ENCODE measurements around the gene PSME3. TPM values are rescaled to one million over a fixed set of nuclear protein-coding genes. Genes with fewer than 3 reads are reported as not detected.
A peak's percentile ranks its signal among the peaks of the same experiment; 100 is the strongest.

PSME3 gene
- polyA plus RNA-seq (2013, experiment 1 of 2; ENCODE audit: insufficient read length), result 136 TPM
- polyA plus RNA-seq (2013, experiment 2 of 2; ENCODE audit: insufficient read length), result 77.3 TPM

- peak; percentile 88 for DNase-seq
Measured at GRCh38 chr17:42832934-42833766, at the start of gene PSME3. Gene PSME3, plus strand, starts transcription at chr17:42833397. Its CDS starts 235 bp downstream, at chr17:42833632.

GRCh38 chr17:42783791-42784138, 49.4 kb upstream of the PSME3 start:
- DNase-seq, result no peak

- DNase-seq, result no peak
Measured at GRCh38 chr17:42784409-42784808, 48.8 kb upstream of the PSME3 start.

GRCh38 chr17:42784811-42785592, 48.2 kb upstream of the PSME3 start:
- DNase-seq, result no peak

GRCh38 chr17:42787266-42787665, 45.9 kb upstream of the PSME3 start:
- DNase-seq, result no peak

- no peak for DNase-seq
Measured at GRCh38 chr17:42791948-42792347, 41.2 kb upstream of the PSME3 start.

GRCh38 chr17:42792545-42792944, 40.7 kb upstream of the PSME3 start:
- no peak for DNase-seq

- DNase-seq, result no peak
Measured at GRCh38 chr17:42795061-42795460, 38.1 kb upstream of the PSME3 start.

GRCh38 chr17:42795465-42795864, 37.7 kb upstream of the PSME3 start:
- no peak for DNase-seq

GRCh38 chr17:42796066-42796758, 37.0 kb upstream of the PSME3 start:
- DNase-seq, result no peak

GRCh38 chr17:42797067-42798007, 35.9 kb upstream of the PSME3 start:
- no peak for DNase-seq

GRCh38 chr17:42798011-42798382, 35.2 kb upstream of the PSME3 start:
- DNase-seq, result no peak

GRCh38 chr17:42798383-42799380, 34.5 kb upstream of the PSME3 start, which contains the start of the genes CNTD1 and COA3:
Gene CNTD1, plus strand, starts transcription at chr17:42798861. Its CDS starts 207 bp downstream, at chr17:42799068.
Gene COA3, minus strand, starts transcription at chr17:42798704. Its CDS starts 23 bp downstream, at chr17:42798681.
- peak; percentile 90 for DNase-seq

- no peak for DNase-seq
Measured at GRCh38 chr17:42803074-42803883, 29.9 kb upstream of the PSME3 start.

GRCh38 chr17:42804918-42805367, 28.3 kb upstream of the PSME3 start:
- no peak for DNase-seq

- DNase-seq, result no peak
Measured at GRCh38 chr17:42806249-42806648, 26.9 kb upstream of the PSME3 start.

GRCh38 chr17:42809250-42809649, 23.9 kb upstream of the PSME3 start:
- DNase-seq, result no peak

- DNase-seq, result peak; percentile 16
Measured at GRCh38 chr17:42814633-42815399, 18.4 kb upstream of the PSME3 start.

- DNase-seq, result peak; percentile 14
Measured at GRCh38 chr17:42817866-42818265, 15.3 kb upstream of the PSME3 start.
